ENCODE data around the gene SEC24B.
A peak's percentile ranks its signal among the peaks of the same experiment; 100 is the strongest.

Gene SEC24B

GRCh38 chr4:109407027-109407737 lies 26.4 kb upstream of the SEC24B start:
- DNase-seq: no peak
- H2BK120ac ChIP-seq (ENCODE audit: insufficient read depth, low read length, poor library complexity): no peak overlapping the region
- no peak overlapping the region for H3K27ac ChIP-seq (ENCODE audit: low read depth, low read length)
- no peak overlapping the region for H2BK12ac ChIP-seq (ENCODE audit: low read length)
- no peak overlapping the region for H3K4me2 ChIP-seq (ENCODE audit: low read length)
- no peak overlapping the region for H4K91ac ChIP-seq (ENCODE audit: low read depth, low read length)
- no peak overlapping the region for H3K9ac ChIP-seq (ENCODE audit: low read length)
- no peak overlapping the region for H3K4ac ChIP-seq (ENCODE audit: low read depth, low read length)
- no peaks in the 10 kb centered on the region for H3K9me3 ChIP-seq (ENCODE audit: insufficient read depth, low read depth, low read length)
- no peak overlapping the region for H4K12ac ChIP-seq (ENCODE audit: low read depth, low read length)
- peaks cover 3 to 7% of the 10 kb centered on the region in 2 experiments for H3K4me1 ChIP-seq (ENCODE audit: control insufficient read depth in 1 of 2, insufficient read depth in 2 of 2, low read length in 2 of 2)
- no peak overlapping the region for H2BK5ac ChIP-seq (ENCODE audit: low read depth, low read length, poor library complexity)
- peaks cover 0 to 1% of the 10 kb centered on the region in 2 experiments for H3K36me3 ChIP-seq (ENCODE audit: control insufficient read depth in 1 of 2, insufficient read depth in 2 of 2, low read length in 2 of 2)
- H4K8ac ChIP-seq (ENCODE audit: low read depth, low read length): no peak overlapping the region
- no peak overlapping the region for H3K14ac ChIP-seq (ENCODE audit: low read length)
- no peak overlapping the region for H2AK5ac ChIP-seq (ENCODE audit: low read length)
- H3K23ac ChIP-seq (ENCODE audit: low read length): no peak overlapping the region
- no peaks in the 10 kb centered on the region for H3K79me2 ChIP-seq (ENCODE audit: control insufficient read depth, insufficient read depth, low read length, poor library complexity)
- no peaks in the 10 kb centered on the region for H3K27me3 ChIP-seq (ENCODE audit: insufficient read depth, low read length)
- no CpG with 5 or more reads among the region's 2 CpGs for WGBS (ENCODE audit: extremely low coverage, insufficient coverage, insufficient read length)
- no peaks in the 10 kb centered on the region for H3K79me1 ChIP-seq (ENCODE audit: low read length)
- H2AFZ ChIP-seq (ENCODE audit: insufficient read depth, low read length, poor library complexity): no peak overlapping the region
- no peak overlapping the region for H3K18ac ChIP-seq (ENCODE audit: low read length)
- H3K4me3 ChIP-seq (ENCODE audit: low read depth, low read length): no peak overlapping the region

GRCh38 chr4:109408711-109409110 lies 24.9 kb upstream of the SEC24B start:
- H3K4me3 ChIP-seq (ENCODE audit: low read depth, low read length): no peak overlapping the region
- no peak overlapping the region for H4K12ac ChIP-seq (ENCODE audit: low read depth, low read length)
- no peak overlapping the region for H2BK5ac ChIP-seq (ENCODE audit: low read depth, low read length, poor library complexity)
- peak in 1 of 2 donors; percentile 7 for DNase-seq
- no peak overlapping the region for H3K23ac ChIP-seq (ENCODE audit: low read length)
- H4K8ac ChIP-seq (ENCODE audit: low read depth, low read length): no peak overlapping the region
- H3K4me2 ChIP-seq (ENCODE audit: low read length): peak overlapping the region; percentile 4
- no peak overlapping the region for H3K4ac ChIP-seq (ENCODE audit: low read depth, low read length)
- H3K79me2 ChIP-seq (ENCODE audit: control insufficient read depth, insufficient read depth, low read length, poor library complexity): no peaks in the 10 kb centered on the region
- no peak overlapping the region for H2AK5ac ChIP-seq (ENCODE audit: low read length)
- H3K9me3 ChIP-seq (ENCODE audit: insufficient read depth, low read depth, low read length): no peaks in the 10 kb centered on the region
- H2AFZ ChIP-seq (ENCODE audit: insufficient read depth, low read length, poor library complexity): no peak overlapping the region
- peaks cover 0 to 1% of the 10 kb centered on the region in 2 experiments for H3K36me3 ChIP-seq (ENCODE audit: control insufficient read depth in 1 of 2, insufficient read depth in 2 of 2, low read length in 2 of 2)
- no peak overlapping the region for H4K91ac ChIP-seq (ENCODE audit: low read depth, low read length)
- H3K27me3 ChIP-seq (ENCODE audit: insufficient read depth, low read length): no peaks in the 10 kb centered on the region
- H3K14ac ChIP-seq (ENCODE audit: low read length): no peak overlapping the region
- H3K4me1 ChIP-seq (ENCODE audit: control insufficient read depth in 1 of 2, insufficient read depth in 2 of 2, low read length in 2 of 2): peaks cover 3 to 7% of the 10 kb centered on the region in 2 experiments
- no peak overlapping the region for H3K18ac ChIP-seq (ENCODE audit: low read length)
- H2BK120ac ChIP-seq (ENCODE audit: insufficient read depth, low read length, poor library complexity): no peak overlapping the region
- WGBS (ENCODE audit: extremely low coverage, insufficient coverage, insufficient read length): no CpG with 5 or more reads among the region's 3 CpGs
- no peak overlapping the region for H3K9ac ChIP-seq (ENCODE audit: low read length)
- H2BK12ac ChIP-seq (ENCODE audit: low read length): no peak overlapping the region
- H3K79me1 ChIP-seq (ENCODE audit: low read length): no peaks in the 10 kb centered on the region
- H3K27ac ChIP-seq (ENCODE audit: low read depth, low read length): no peak overlapping the region

GRCh38 chr4:109410226-109410625 lies 23.4 kb upstream of the SEC24B start:
- Histone ChIP-seq H2BK5ac (ENCODE audit: low read depth, low read length, poor library complexity) (no peak overlapping the region), H3K4me1 (ENCODE audit: control insufficient read depth in 1 of 2, insufficient read depth in 2 of 2, low read length in 2 of 2) (peaks cover 5 to 9% of the 10 kb centered on the region in 2 experiments), H3K36me3 (ENCODE audit: control insufficient read depth in 1 of 2, insufficient read depth in 2 of 2, low read length in 2 of 2) (peaks cover 0 to 1% of the 10 kb centered on the region in 2 experiments), H2BK12ac (ENCODE audit: low read length) (no peak overlapping the region), H3K4me2 (ENCODE audit: low read length) (no peak overlapping the region), H3K27me3 (ENCODE audit: insufficient read depth, low read length) (no peaks in the 10 kb centered on the region), H4K8ac (ENCODE audit: low read depth, low read length) (no peak overlapping the region), H3K9me3 (ENCODE audit: insufficient read depth, low read depth, low read length) (no peaks in the 10 kb centered on the region), H3K27ac (ENCODE audit: low read depth, low read length) (no peak overlapping the region), H3K14ac (ENCODE audit: low read length) (no peak overlapping the region), H3K23ac (ENCODE audit: low read length) (no peak overlapping the region), H3K18ac (ENCODE audit: low read length) (no peak overlapping the region), H3K4ac (ENCODE audit: low read depth, low read length) (no peak overlapping the region), H3K79me1 (ENCODE audit: low read length) (no peaks in the 10 kb centered on the region), H2AFZ (ENCODE audit: insufficient read depth, low read length, poor library complexity) (no peak overlapping the region), H2AK5ac (ENCODE audit: low read length) (no peak overlapping the region), H3K79me2 (ENCODE audit: control insufficient read depth, insufficient read depth, low read length, poor library complexity) (no peaks in the 10 kb centered on the region), H3K9ac (ENCODE audit: low read length) (no peak overlapping the region), H4K12ac (ENCODE audit: low read depth, low read length) (no peak overlapping the region), H3K4me3 (ENCODE audit: low read depth, low read length) (no peak overlapping the region), H2BK120ac (ENCODE audit: insufficient read depth, low read length, poor library complexity) (no peak overlapping the region), H4K91ac (ENCODE audit: low read depth, low read length) (no peak overlapping the region)
- no CpG with 5 or more reads among the region's 9 CpGs for WGBS (ENCODE audit: extremely low coverage, insufficient coverage, insufficient read length)
- DNase-seq: no peak

GRCh38 chr4:109410776-109411175 lies 22.8 kb upstream of the SEC24B start:
- Histone ChIP-seq H3K23ac (ENCODE audit: low read length) (no peak overlapping the region), H4K12ac (ENCODE audit: low read depth, low read length) (no peak overlapping the region), H3K27ac (ENCODE audit: low read depth, low read length) (no peak overlapping the region), H3K4me1 (ENCODE audit: control insufficient read depth in 1 of 2, insufficient read depth in 2 of 2, low read length in 2 of 2) (peaks cover 5 to 9% of the 10 kb centered on the region in 2 experiments), H2AK5ac (ENCODE audit: low read length) (no peak overlapping the region), H3K9me3 (ENCODE audit: insufficient read depth, low read depth, low read length) (no peaks in the 10 kb centered on the region), H3K36me3 (ENCODE audit: control insufficient read depth in 1 of 2, insufficient read depth in 2 of 2, low read length in 2 of 2) (peaks cover 0 to 1% of the 10 kb centered on the region in 2 experiments), H3K79me2 (ENCODE audit: control insufficient read depth, insufficient read depth, low read length, poor library complexity) (no peaks in the 10 kb centered on the region), H3K27me3 (ENCODE audit: insufficient read depth, low read length) (no peaks in the 10 kb centered on the region), H2AFZ (ENCODE audit: insufficient read depth, low read length, poor library complexity) (no peak overlapping the region), H3K4me2 (ENCODE audit: low read length) (no peak overlapping the region), H3K9ac (ENCODE audit: low read length) (no peak overlapping the region), H3K18ac (ENCODE audit: low read length) (no peak overlapping the region), H2BK5ac (ENCODE audit: low read depth, low read length, poor library complexity) (no peak overlapping the region), H2BK120ac (ENCODE audit: insufficient read depth, low read length, poor library complexity) (no peak overlapping the region), H3K4me3 (ENCODE audit: low read depth, low read length) (no peak overlapping the region), H3K14ac (ENCODE audit: low read length) (no peak overlapping the region), H4K8ac (ENCODE audit: low read depth, low read length) (no peak overlapping the region), H4K91ac (ENCODE audit: low read depth, low read length) (no peak overlapping the region), H3K79me1 (ENCODE audit: low read length) (no peaks in the 10 kb centered on the region), H3K4ac (ENCODE audit: low read depth, low read length) (no peak overlapping the region), H2BK12ac (ENCODE audit: low read length) (no peak overlapping the region)
- DNase-seq: no peak
- WGBS (ENCODE audit: extremely low coverage, insufficient coverage, insufficient read length): no CpG with 5 or more reads among the region's 3 CpGs

All from trophoblast cell (in vitro differentiated cells and primary cell).